GM12891 (cell line): ENCODE results near the gene USP44.

Source experiments
- POLR2A ChIP-seq: IDR thresholded peaks from 2 replicates; pipeline ENCODE4 v1.6.1; 2011; ENCODE audit warnings: low read depth, low read length, control low read depth
- POLR2AphosphoS5 ChIP-seq: IDR thresholded peaks from 2 replicates; pipeline ENCODE4 v1.6.1; 2011; ENCODE audit warnings: low read depth, low read length, control low read depth
- SPI1 ChIP-seq: IDR thresholded peaks from 2 replicates; pipeline ENCODE4 v1.6.1; 2011; ENCODE audit warnings: low read depth, low read length, control low read depth
- TAF1 ChIP-seq: IDR thresholded peaks from 2 replicates; pipeline ENCODE4 v1.6.1; 2011; ENCODE audit warnings: low read depth, low read length, control low read depth

DNA sequence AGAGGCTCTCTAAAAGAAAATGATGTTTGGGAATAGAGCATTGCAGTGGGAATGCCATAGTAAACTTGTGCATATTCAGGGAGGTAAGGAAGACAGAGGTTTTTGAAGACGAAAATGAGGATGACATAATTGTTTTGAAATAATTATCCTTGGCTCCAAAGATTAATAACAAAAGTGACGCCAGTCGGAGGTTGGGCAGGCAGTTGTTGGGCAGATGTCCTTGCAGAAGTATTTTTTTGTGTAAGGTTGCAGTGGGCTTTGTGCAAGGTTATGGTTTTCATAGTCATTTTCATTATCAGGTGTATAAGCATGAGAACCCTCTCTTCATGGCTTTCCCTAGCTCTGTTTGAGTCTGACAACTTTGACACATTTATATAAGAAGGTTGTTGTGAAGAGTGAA is 42.0 kb downstream of the USP44 start:
- TF ChIP-seq POLR2A (no peak), POLR2AphosphoS5 (no peak), SPI1 (no peak), TAF1 (no peak)
